Keratinocyte (primary cell): ENCODE data around the gene NDUFV1. TPM values are rescaled to one million over a fixed set of nuclear protein-coding genes. Genes with fewer than 3 reads are reported as not detected.
"Not testable (repeated sequence)": the region's sequence is repeated elsewhere in the genome, so short reads cannot be mapped to it uniquely, and the experiment has no call there.

Experiments
- DNase-seq: peaks from one replicate; pipeline ENCODE4 v3.0.0-alpha.2; 2011; ENCODE audit warnings: low read depth, missing footprints, low spot score
- FAIRE-seq: peaks from 2 replicates; lab custom pipeline; 2011; peaks lifted over from hg19 to GRCh38; lab: Jason Lieb, UNC
- H2AFZ ChIP-seq: 2 replicates; pipeline ENCODE4 v1.6.0; 2012; ENCODE audit warnings: low read length, control low read depth, inconsistent platforms; ENCODE audit not compliant: control insufficient read depth
- H3K27ac ChIP-seq: 2 replicates; pipeline ENCODE4 v1.5.1; 2011; ENCODE audit warnings: low read length; ENCODE audit not compliant: control insufficient read depth, insufficient read depth
- H3K27me3 ChIP-seq: 3 replicates; pipeline ENCODE4 v1.6.0; 2011; ENCODE audit warnings: low read length; ENCODE audit not compliant: control insufficient read depth, insufficient read depth; ENCODE audit errors: extremely low read depth
- H3K36me3 ChIP-seq, 2 experiments: 2 replicates in 1 of 2; 3 replicates in 1 of 2; pipeline ENCODE4 v1.5.1; 2011; ENCODE audit warnings: low read length in 2 of 2, mild to moderate bottlenecking in 1 of 2; ENCODE audit not compliant: control insufficient read depth in 2 of 2, insufficient read depth in 2 of 2; ENCODE audit errors: extremely low read depth in 1 of 2
- H3K4me1 ChIP-seq: 3 replicates; pipeline ENCODE4 v1.5.1; 2011; ENCODE audit warnings: low read length; ENCODE audit not compliant: control insufficient read depth, insufficient read depth; ENCODE audit errors: extremely low read depth
- H3K4me2 ChIP-seq: 3 replicates; pipeline ENCODE4 v1.6.0; 2011; ENCODE audit warnings: low read depth, low read length; ENCODE audit not compliant: control insufficient read depth, insufficient read depth; ENCODE audit errors: extremely low read depth
- H3K4me3 ChIP-seq, 3 experiments: fragments of 200-600 bp in 1 of 3; sonication (generic) in 1 of 3; 2 replicates in 2 of 3; 3 replicates in 1 of 3; pipeline ENCODE4 v1.5.1; 2011 to 2016; ENCODE audit warnings: low read length in 3 of 3, mild to moderate bottlenecking in 3 of 3, control low read depth in 2 of 3, inconsistent platforms in 1 of 3, low read depth in 1 of 3, mixed read lengths in 1 of 3, mixed run types in 1 of 3, moderate library complexity in 1 of 3; ENCODE audit not compliant: control insufficient read depth in 2 of 3, insufficient read depth in 2 of 3; ENCODE audit errors: extremely low read depth in 1 of 3
- H3K79me2 ChIP-seq: 2 replicates; pipeline ENCODE4 v1.6.0; 2012; ENCODE audit warnings: low read length; ENCODE audit not compliant: control insufficient read depth, insufficient read depth
- H3K9ac ChIP-seq: 3 replicates; pipeline ENCODE4 v1.6.0; 2011; ENCODE audit warnings: low read length; ENCODE audit not compliant: control insufficient read depth, insufficient read depth; ENCODE audit errors: extremely low read depth
- H3K9me1 ChIP-seq: 3 replicates; pipeline ENCODE4 v1.6.0; 2011; ENCODE audit warnings: low read length; ENCODE audit not compliant: control insufficient read depth, insufficient read depth; ENCODE audit errors: extremely low read depth
- H3K9me3 ChIP-seq: 2 replicates; pipeline ENCODE4 v1.5.1; 2012; ENCODE audit warnings: low read depth, low read length; ENCODE audit not compliant: control insufficient read depth
- H4K20me1 ChIP-seq: 3 replicates; pipeline ENCODE4 v1.6.0; 2011; ENCODE audit warnings: low read length; ENCODE audit not compliant: control insufficient read depth, insufficient read depth; ENCODE audit errors: extremely low read depth
- EZH2 ChIP-seq: IDR thresholded peaks from one replicate; pipeline ENCODE4 v1.6.1; 2012; ENCODE audit warnings: inconsistent platforms, mild to moderate bottlenecking, low read length, moderate library complexity
- dilution Hi-C: fragments of 300-500 bp; cut with MboI; formaldehyde crosslinking; loops from one replicate; pipeline ENCODE4 v1.7.0; 2020; ENCODE audit warnings: low sequenced_read_pairs; ENCODE audit not compliant: extremely low pct_ligation_motif_present
- polyA plus RNA-seq, 5 experiments: library from polyadenylated mRNA; depleted of rRNA in 3 of 5; stranded (reverse) in 3 of 5; stranded (forward) in 1 of 5; unstranded in 1 of 5; fragments of >200 nt; gene quantifications; 1 replicate in 1 of 5; 2 replicates in 3 of 5; 3 replicates in 1 of 5; pipeline versions ENCODE4 v1.2.1 to v1.2.3, GENCODE V29; 2011 to 2012; ENCODE audit warnings: missing spikeins in 2 of 5, low read depth in 1 of 5, low replicate concordance in 1 of 5
- small RNA-seq, 3 experiments: library from RNA; depleted of rRNA; stranded (forward); fragments of <200 nt; gene quantifications; one replicate each; pipeline ENCODE3, GENCODE V24; 2012; ENCODE audit warnings: low read depth in 3 of 3, low replicate concordance in 1 of 3; ENCODE audit not compliant: insufficient read length in 3 of 3
- TF ChIP-seq, protein P1 (sequence below), 3 experiments: IDR thresholded peaks in 1 of 3; conservative IDR thresholded peaks in 1 of 3; optimal IDR thresholded peaks in 1 of 3; 2 replicates in 2 of 3; 3 replicates in 1 of 3; pipeline versions ENCODE3 to v1.5.1; 2011; ENCODE audit warnings: low read length in 3 of 3, mild to moderate bottlenecking in 3 of 3, moderate library complexity in 2 of 3, control low read depth in 1 of 3, inconsistent platforms in 1 of 3; ENCODE audit not compliant: insufficient read depth in 2 of 3; ENCODE audit errors: extremely low read depth in 1 of 3

The NDUFV1 gene
- polyA plus RNA-seq, 1 donor (not counting 4 experiments of a cell fraction or from before 2014, with no cell fraction given), result 102 TPM

DNA sequence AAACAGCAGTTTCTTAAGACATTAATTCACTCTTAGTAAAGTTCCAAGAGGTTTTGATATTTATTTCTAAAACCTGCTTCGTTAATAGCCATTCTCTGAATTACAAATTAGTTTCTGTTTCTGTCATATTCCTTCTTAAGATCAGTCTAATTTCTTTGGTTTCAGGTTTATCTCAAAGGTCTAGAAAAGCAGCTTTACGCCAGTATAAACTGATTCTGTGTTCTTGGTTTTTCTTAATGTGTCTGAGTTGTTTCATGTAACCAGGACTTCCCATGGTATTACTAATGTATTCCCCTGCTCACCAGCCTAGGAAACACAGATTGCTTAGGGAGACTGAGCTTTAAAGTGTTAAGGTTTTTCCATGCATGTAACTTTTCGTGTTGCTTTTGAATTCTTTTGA lies 50.6 kb downstream of the NDUFV1 start:
- no peak overlapping the region for H2AFZ ChIP-seq
- no peaks in the 10 kb centered on the region for H3K9me3 ChIP-seq
- H3K79me2 ChIP-seq, result no peaks in the 10 kb centered on the region
- H3K4me2 ChIP-seq, result no peak overlapping the region
- no peaks in the 10 kb centered on the region for H3K36me3 ChIP-seq
- dilution Hi-C loops, result no loop called here
- no peak for DNase-seq
- H4K20me1 ChIP-seq, result no peaks in the 10 kb centered on the region
- H3K27ac ChIP-seq, result peak overlapping the region; percentile 23
- FAIRE-seq, result no peak
- no peaks in the 10 kb centered on the region for H3K9me1 ChIP-seq
- H3K4me1 ChIP-seq, result peaks cover 20% of the 10 kb centered on the region
- no peak overlapping the region for H3K9ac ChIP-seq
- no peak overlapping the region for H3K4me3 ChIP-seq
- H3K27me3 ChIP-seq, result no peaks in the 10 kb centered on the region
- TF ChIP-seq, protein P1, sequence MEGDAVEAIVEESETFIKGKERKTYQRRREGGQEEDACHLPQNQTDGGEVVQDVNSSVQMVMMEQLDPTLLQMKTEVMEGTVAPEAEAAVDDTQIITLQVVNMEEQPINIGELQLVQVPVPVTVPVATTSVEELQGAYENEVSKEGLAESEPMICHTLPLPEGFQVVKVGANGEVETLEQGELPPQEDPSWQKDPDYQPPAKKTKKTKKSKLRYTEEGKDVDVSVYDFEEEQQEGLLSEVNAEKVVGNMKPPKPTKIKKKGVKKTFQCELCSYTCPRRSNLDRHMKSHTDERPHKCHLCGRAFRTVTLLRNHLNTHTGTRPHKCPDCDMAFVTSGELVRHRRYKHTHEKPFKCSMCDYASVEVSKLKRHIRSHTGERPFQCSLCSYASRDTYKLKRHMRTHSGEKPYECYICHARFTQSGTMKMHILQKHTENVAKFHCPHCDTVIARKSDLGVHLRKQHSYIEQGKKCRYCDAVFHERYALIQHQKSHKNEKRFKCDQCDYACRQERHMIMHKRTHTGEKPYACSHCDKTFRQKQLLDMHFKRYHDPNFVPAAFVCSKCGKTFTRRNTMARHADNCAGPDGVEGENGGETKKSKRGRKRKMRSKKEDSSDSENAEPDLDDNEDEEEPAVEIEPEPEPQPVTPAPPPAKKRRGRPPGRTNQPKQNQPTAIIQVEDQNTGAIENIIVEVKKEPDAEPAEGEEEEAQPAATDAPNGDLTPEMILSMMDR (optimal IDR thresholded peaks at IDR 0.05 in 1 of 3, IDR thresholded peaks at IDR 0.05 in 1 of 3, conservative IDR thresholded peaks at IDR 0.05 in 1 of 3; ENCODE audit: extremely low read depth in 1 of 3, insufficient read depth in 2 of 3, low read length in 3 of 3), result no peak
- no peak for TF ChIP-seq EZH2

DNA sequence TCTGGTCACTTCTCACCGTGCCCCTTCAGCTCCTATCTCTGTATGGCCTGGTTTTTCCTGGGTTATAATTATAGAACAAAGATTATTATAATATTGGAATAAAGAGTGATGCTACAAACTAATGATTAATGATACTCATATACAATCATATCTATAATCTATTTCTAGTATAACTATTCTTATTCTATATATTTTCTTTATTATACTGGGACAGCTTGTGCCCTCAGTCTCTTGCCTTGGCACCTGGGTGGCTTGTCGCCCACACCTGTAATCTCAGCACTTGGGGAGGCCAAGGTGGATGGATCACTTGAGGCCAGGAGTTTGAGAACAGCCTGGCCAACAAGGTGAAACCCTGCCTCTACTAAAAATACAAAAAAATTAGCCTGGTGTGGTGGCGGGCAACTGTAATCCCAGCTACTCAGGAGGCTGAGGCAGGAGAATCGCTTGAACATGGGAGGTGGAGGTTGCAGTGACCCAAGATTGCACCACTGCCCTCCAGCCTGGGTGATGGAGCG lies 53.0 kb downstream of the NDUFV1 start:
- H3K9ac ChIP-seq, H4K20me1 ChIP-seq, H3K4me3 ChIP-seq, DNase-seq, FAIRE-seq, H3K9me1 ChIP-seq, H3K9me3 ChIP-seq, H3K27me3 ChIP-seq, H3K79me2 ChIP-seq, H3K4me2 ChIP-seq, H3K36me3 ChIP-seq, H2AFZ ChIP-seq, H3K27ac ChIP-seq, dilution Hi-C loops: not testable (repeated sequence)
- H3K4me1 ChIP-seq, result peaks cover 16% of the 10 kb centered on the region

DNA sequence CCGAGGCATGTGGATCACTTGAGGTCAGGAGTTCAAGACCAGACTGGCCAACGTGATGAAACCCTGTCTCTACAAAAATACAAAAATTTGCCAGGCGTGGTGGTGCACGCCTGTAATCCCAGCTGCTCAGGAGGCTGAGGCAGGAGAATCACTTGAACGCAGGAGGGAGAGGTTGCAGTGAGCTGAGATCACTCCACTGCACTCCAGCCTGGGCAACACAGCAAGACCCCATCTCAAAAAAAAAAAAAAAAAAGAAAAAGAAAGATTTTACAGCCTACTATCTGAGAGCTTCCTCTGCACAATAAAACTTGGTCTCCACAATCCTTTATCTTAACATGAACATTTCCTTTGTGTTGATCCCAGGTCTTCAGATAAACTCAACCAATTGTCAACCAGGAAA lies 54.0 kb downstream of the NDUFV1 start:
- not testable (repeated sequence) for H3K4me2 ChIP-seq

More for the DNA sequence above, 54.0 kb downstream of the NDUFV1 start:
- H3K4me3 ChIP-seq, H3K27ac ChIP-seq, H4K20me1 ChIP-seq, H2AFZ ChIP-seq, DNase-seq, H3K9me3 ChIP-seq, H3K36me3 ChIP-seq, H3K9me1 ChIP-seq, H3K9ac ChIP-seq, dilution Hi-C loops, H3K27me3 ChIP-seq, H3K79me2 ChIP-seq, FAIRE-seq: not testable (repeated sequence)
- H3K4me1 ChIP-seq, result peaks cover 11% of the 10 kb centered on the region

Small RNA genes within 50 kb of the gene (small RNA-seq; reads per million reads assigned to genes)
- gene AP003385.3, result 0 reads per million in 3 experiments

Other genes with a start within 250 kb of the NDUFV1 start
- gene CLCF1, start 233.3 kb upstream of the NDUFV1 start, polyA plus RNA-seq, result 2.2 to 4.9 TPM (median 2.7 TPM) in 3 replicates
- 5.7 to 8.5 TPM (median 8.0 TPM) in 3 replicates for gene RAD9A, start 214.9 kb upstream of the NDUFV1 start, polyA plus RNA-seq
- gene PPP1CA, start 205.1 kb upstream of the NDUFV1 start, polyA plus RNA-seq, result 122 to 235 TPM (median 129 TPM) in 3 replicates
- not detected in 3 replicates for gene TBC1D10C, start 202.9 kb upstream of the NDUFV1 start, polyA plus RNA-seq
- gene CARNS1, start 191.3 kb upstream of the NDUFV1 start, polyA plus RNA-seq, result not detected in 3 replicates
- 59.5 to 83.0 TPM (median 61.4 TPM) in 3 replicates for gene RPS6KB2, start 178.4 kb upstream of the NDUFV1 start, polyA plus RNA-seq
- 0.10 TPM in 1 of 3 replicates, not detected in the others for gene PTPRCAP, start 169.3 kb upstream of the NDUFV1 start, polyA plus RNA-seq
- 49.2 to 91.4 TPM (median 58.5 TPM) in 3 replicates for gene CORO1B, start 163.5 kb upstream of the NDUFV1 start, polyA plus RNA-seq
- gene GPR152, start 154.2 kb upstream of the NDUFV1 start, polyA plus RNA-seq, result not detected in 3 replicates
- gene CABP4, start 151.6 kb upstream of the NDUFV1 start, polyA plus RNA-seq, result not detected in 3 replicates
- 24.7 to 71.1 TPM (median 40.4 TPM) in 3 replicates for gene TMEM134, start 137.7 kb upstream of the NDUFV1 start, polyA plus RNA-seq
- 32.5 to 42.9 TPM (median 35.3 TPM) in 3 replicates for gene AIP, start 123.9 kb upstream of the NDUFV1 start, polyA plus RNA-seq
- 10.6 to 25.2 TPM (median 15.9 TPM) in 3 replicates for gene PITPNM1, start 101.6 kb upstream of the NDUFV1 start, polyA plus RNA-seq
- gene CDK2AP2, start 98.8 kb upstream of the NDUFV1 start, polyA plus RNA-seq, result 8.0 to 31.1 TPM (median 9.7 TPM) in 3 replicates
- not detected in 3 replicates for gene CABP2, start 83.5 kb upstream of the NDUFV1 start, polyA plus RNA-seq
- gene GSTP1, start 23.1 kb upstream of the NDUFV1 start, polyA plus RNA-seq, result 1,511 to 3,251 TPM (median 1,575 TPM) in 3 replicates
- gene NUDT8, start 23.0 kb downstream of the NDUFV1 start, polyA plus RNA-seq, result 1.1 to 1.6 TPM (median 1.5 TPM) in 3 replicates
- not detected in 3 replicates for gene TBX10, start 32.8 kb downstream of the NDUFV1 start, polyA plus RNA-seq
- not detected in 3 replicates for gene ACY3, start 43.8 kb downstream of the NDUFV1 start, polyA plus RNA-seq
- gene ALDH3B2, start 67.7 kb downstream of the NDUFV1 start, polyA plus RNA-seq, result 0.25 to 1.1 TPM (median 0.67 TPM) in 3 replicates